Measurements from ENCODE around the gene ARMC6. TPM values are rescaled to one million over a fixed set of nuclear protein-coding genes. Genes with fewer than 3 reads are reported as not detected.
A peak's percentile ranks its signal among the peaks of the same experiment; 100 is the strongest.

ARMC6 gene
- total RNA-seq, 1 experiment from 2014 or later = 102 TPM

DNA sequence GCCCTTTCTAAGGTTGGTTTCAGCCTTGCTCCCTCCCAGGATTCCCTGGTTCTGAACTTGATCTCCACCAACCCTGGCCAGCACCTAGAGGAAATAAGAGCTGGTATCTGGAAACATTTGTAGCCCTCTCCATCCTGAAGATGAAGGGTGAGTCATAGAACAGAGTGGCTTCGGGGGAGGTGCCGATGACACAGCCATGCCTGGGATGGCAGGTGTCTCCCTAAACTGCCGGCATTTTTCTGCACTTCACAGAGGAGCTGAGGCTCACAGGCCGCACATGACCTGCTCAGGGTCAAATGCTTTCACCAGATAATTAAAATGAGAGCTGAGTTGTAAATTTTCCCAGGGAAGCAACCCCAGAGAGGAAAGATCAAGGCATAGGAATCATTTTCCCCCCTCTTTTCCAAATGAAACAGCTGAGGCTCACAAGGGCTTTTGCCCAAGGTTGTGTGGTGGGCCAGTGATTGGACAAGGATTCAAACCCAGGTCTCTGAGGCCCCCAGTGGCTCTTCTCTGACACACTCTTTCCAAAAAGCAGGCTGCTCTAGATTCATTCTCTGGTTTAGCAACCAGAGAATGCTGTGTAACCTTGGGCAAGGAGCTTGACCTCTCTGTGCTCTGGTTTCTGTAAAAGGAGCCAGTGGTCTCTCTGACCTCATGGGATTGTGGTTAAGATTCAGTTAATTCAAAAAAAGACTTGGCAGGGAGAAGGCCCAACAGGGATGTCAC is 29.2 kb downstream of the ARMC6 start:
- Histone ChIP-seq H3K27me3 (ENCODE audit: low read length) (no peaks in the 10 kb centered on the region), H3K9me3 (ENCODE audit: low read length) (no peaks in the 10 kb centered on the region), H3K9me2 (replicated peaks; ENCODE audit: low read length) (no peaks in the 10 kb centered on the region), H3K4me2 (ENCODE audit: low read length) (peak overlapping the region; percentile 95), H3F3A (ENCODE audit: low read length, unreplicated experiment) (no peaks in the 10 kb centered on the region), H2AFZ (ENCODE audit: low read length) (0 out of 2 replicates have a peak overlapping the region, but pooled peaks have one; percentile 20), H3K4me1 (ENCODE audit: insufficient read depth, low read length) (peaks cover 23% of the 10 kb centered on the region), H3K4me3 (ENCODE audit: low read length) (peak overlapping the region; percentile 71), H3K36me3 (ENCODE audit: low read depth, low read length) (peaks cover under 1% of the 10 kb centered on the region; the same call in 1 of the 2 replicates), H3K27ac (ENCODE audit: low read length) (no peak overlapping the region), H3K79me2 (ENCODE audit: low read length) (no peaks in the 10 kb centered on the region), H4K20me1 (ENCODE audit: low read length) (no peaks in the 10 kb centered on the region), H3K9ac (ENCODE audit: low read length) (no peak overlapping the region)
- TF ChIP-seq EZH2phosphoT487 (IDR thresholded peaks at IDR 0.05; ENCODE audit: borderline replicate concordance, low read length) = no peak
- TF ChIP-seq EZH2 (IDR thresholded peaks at IDR 0.05; ENCODE audit: low read length, unreplicated experiment) = no peak
- TF ChIP-seq, protein P1, sequence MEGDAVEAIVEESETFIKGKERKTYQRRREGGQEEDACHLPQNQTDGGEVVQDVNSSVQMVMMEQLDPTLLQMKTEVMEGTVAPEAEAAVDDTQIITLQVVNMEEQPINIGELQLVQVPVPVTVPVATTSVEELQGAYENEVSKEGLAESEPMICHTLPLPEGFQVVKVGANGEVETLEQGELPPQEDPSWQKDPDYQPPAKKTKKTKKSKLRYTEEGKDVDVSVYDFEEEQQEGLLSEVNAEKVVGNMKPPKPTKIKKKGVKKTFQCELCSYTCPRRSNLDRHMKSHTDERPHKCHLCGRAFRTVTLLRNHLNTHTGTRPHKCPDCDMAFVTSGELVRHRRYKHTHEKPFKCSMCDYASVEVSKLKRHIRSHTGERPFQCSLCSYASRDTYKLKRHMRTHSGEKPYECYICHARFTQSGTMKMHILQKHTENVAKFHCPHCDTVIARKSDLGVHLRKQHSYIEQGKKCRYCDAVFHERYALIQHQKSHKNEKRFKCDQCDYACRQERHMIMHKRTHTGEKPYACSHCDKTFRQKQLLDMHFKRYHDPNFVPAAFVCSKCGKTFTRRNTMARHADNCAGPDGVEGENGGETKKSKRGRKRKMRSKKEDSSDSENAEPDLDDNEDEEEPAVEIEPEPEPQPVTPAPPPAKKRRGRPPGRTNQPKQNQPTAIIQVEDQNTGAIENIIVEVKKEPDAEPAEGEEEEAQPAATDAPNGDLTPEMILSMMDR (conservative IDR thresholded peaks at IDR 0.05; ENCODE audit: low read depth, low read length) = no peak
- POLR2A ChIA-PET (ENCODE audit: unreplicated experiment) = no interaction called here
- ATAC-seq (peak; percentile 14), DNase-seq (peak; percentile 75)
- BruUV-seq (replicated peaks) = TSS peak; percentile 67
- CTCF ChIA-PET = interaction anchor here (0.6 kb wide), 2 partner anchors 79 to 82 kb away, joined by 3 to 5 read pairs; no protein-coding TSS in a partner anchor
- intact Hi-C loops (cut with micrococcal nuclease) = no loop called here

DNA sequence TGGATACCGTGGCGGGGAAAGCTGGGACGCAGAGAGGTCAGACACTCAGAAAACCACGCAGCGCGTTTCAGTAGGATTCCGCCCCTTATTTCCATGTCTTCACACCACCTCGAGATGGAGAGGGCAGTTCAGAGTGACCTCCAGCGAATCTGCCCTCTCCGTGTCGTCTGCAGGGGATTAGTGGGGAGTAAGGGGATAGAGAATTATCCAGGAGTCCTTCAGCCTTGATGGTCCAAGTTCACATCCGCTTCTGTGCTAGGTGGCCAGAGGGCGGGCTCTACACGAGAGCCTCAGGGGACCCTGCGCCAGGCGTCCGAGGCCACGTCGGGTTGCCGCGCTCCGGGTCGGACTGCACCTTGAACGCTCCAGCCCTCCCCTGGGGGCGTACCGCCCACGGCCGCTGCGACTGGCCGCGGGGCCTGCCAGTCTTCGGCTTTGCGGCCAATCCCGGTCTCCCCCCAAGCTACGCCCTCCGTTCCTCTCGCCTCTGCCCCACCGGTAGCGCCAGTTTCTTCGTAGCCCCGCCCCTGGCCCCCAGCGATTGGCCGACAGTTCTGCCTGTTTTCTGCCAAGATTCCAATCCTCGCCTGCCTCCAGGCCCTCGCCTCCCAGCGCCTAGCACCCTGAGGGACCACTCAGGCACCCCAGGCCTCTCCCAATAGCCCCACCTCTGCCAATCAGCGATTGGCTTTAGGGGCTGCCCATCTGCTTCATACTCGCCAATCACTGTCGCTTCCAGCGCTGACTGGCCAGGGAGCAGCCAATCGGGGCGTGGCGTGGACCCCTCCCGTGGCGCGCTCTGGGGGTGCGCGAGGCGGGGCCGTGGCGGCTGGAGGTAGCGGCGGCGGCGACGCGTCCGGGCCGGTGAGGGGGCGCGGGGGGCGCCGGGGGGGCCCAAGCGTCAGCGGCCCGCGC is 30.0 kb downstream of the ARMC6 start, which contains the start of gene SLC25A42:
Gene SLC25A42 (plus strand): TSS at position 812 of the 915 bp plus-strand sequence. CDS start 32,131 bp downstream, outside the sequence.
- peak; percentile 99 for DNase-seq
- Histone ChIP-seq H3K27ac (ENCODE audit: low read length) (no peak within 1 kb of the TSS), H3K4me1 (ENCODE audit: insufficient read depth, low read length) (peaks cover 23% of the 10 kb centered on the region), H3K36me3 (ENCODE audit: low read depth, low read length) (no peaks in the 10 kb centered on the region), H3K4me2 (ENCODE audit: low read length) (peak within 1 kb of the TSS; percentile 95), H3K9me2 (replicated peaks; ENCODE audit: low read length) (no peaks in the 10 kb centered on the region), H3K4me3 (ENCODE audit: low read length) (peak within 1 kb of the TSS; percentile 71), H3K79me2 (ENCODE audit: low read length) (no peaks in the 10 kb centered on the region), H3F3A (ENCODE audit: low read length, unreplicated experiment) (no peaks in the 10 kb centered on the region), H4K20me1 (ENCODE audit: low read length) (no peaks in the 10 kb centered on the region), H2AFZ (ENCODE audit: low read length) (peak within 1 kb of the TSS; percentile 69), H3K27me3 (ENCODE audit: low read length) (no peaks in the 10 kb centered on the region), H3K9me3 (ENCODE audit: low read length) (no peaks in the 10 kb centered on the region), H3K9ac (ENCODE audit: low read length) (peak within 1 kb of the TSS; percentile 19; the same call in 1 of the 2 replicates)
- CTCF ChIA-PET = interaction anchor here (0.6 kb wide), 1 partner anchor 104 kb away, joined by 3 read pairs; no protein-coding TSS in a partner anchor
- ATAC-seq = peak; percentile 93
- intact Hi-C loops (cut with micrococcal nuclease) = no loop called here
- POLR2A ChIA-PET (ENCODE audit: unreplicated experiment) = interaction anchor here (0.6 to 0.7 kb wide), 2 partner anchors 325 to 899 kb away, joined by 3 to 7 read pairs; no protein-coding TSS in a partner anchor
- TF ChIP-seq EZH2 (IDR thresholded peaks at IDR 0.05; ENCODE audit: low read length, unreplicated experiment) (no peak), EZH2phosphoT487 (IDR thresholded peaks at IDR 0.05; ENCODE audit: borderline replicate concordance, low read length) (no peak)
- TF ChIP-seq, protein P1 (conservative IDR thresholded peaks at IDR 0.05; ENCODE audit: low read depth, low read length) = no peak
- no TSS peak for BruUV-seq (replicated peaks)

Data from PC-3 (cell line).